HepG2 (cell line): ENCODE results near the gene FAM53C. TPM values are rescaled to one million over a fixed set of nuclear protein-coding genes. Genes with fewer than 3 reads are reported as not detected.

Source experiments
- CREB3 ChIP-seq: sonication (generic); formaldehyde crosslinking; IDR thresholded peaks from 2 replicates; pipeline ENCODE4 v1.5.0; 2020; ENCODE audit warnings: missing genetic modification reagents
- EP300 ChIP-seq, 3 experiments: sonication (generic) in 1 of 3; formaldehyde crosslinking in 1 of 3; IDR thresholded peaks; 2 replicates each; pipeline versions ENCODE4 v1.5.1 to v1.6.1; 2011 to 2020; ENCODE audit warnings: low read depth in 2 of 3, low read length in 2 of 3, borderline replicate concordance in 1 of 3, improper control_type of control experiment in 1 of 3, mild to moderate bottlenecking in 1 of 3, missing genetic modification reagents in 1 of 3, moderate library complexity in 1 of 3
- RXRB ChIP-seq: IDR thresholded peaks from 2 replicates; pipeline ENCODE4 v1.6.1; 2016; ENCODE audit warnings: borderline replicate concordance, missing genetic modification reagents, missing compliant biosample characterization
- SOX13 ChIP-seq, 3 experiments: fragments of 450-650 bp in 1 of 3; sonication (generic) in 1 of 3; formaldehyde crosslinking in 1 of 3; IDR thresholded peaks in 2 of 3; conservative IDR thresholded peaks in 1 of 3; 2 replicates each; pipeline versions ENCODE4 v1.5.0 to v1.6.1; 2016 to 2020; ENCODE audit warnings: antibody characterized with exemption in 1 of 3, mild to moderate bottlenecking in 1 of 3, missing compliant biosample characterization in 1 of 3, missing genetic modification reagents in 1 of 3, moderate library complexity in 1 of 3
- ZBTB42 ChIP-seq: sonication (generic); formaldehyde crosslinking; IDR thresholded peaks from 2 replicates; pipeline ENCODE4 v1.5.0; 2020; ENCODE audit warnings: mild to moderate bottlenecking, missing genetic modification reagents
- ZNF17 ChIP-seq: sonication (generic); formaldehyde crosslinking; IDR thresholded peaks from 2 replicates; pipeline ENCODE4 v1.5.0; 2020; ENCODE audit warnings: mild to moderate bottlenecking, missing genetic modification reagents
- ZNF569 ChIP-seq: sonication (generic); formaldehyde crosslinking; IDR thresholded peaks from 2 replicates; pipeline ENCODE4 v1.5.0; 2020; ENCODE audit warnings: mild to moderate bottlenecking, missing genetic modification reagents, moderate library complexity, borderline replicate concordance
- ZNF740 ChIP-seq: sonication (generic); formaldehyde crosslinking; IDR thresholded peaks from 2 replicates; pipeline ENCODE4 v1.4.0; 2020; ENCODE audit warnings: missing genetic modification reagents
- ZNF782 ChIP-seq: sonication (generic); formaldehyde crosslinking; IDR thresholded peaks from 2 replicates; pipeline ENCODE4 v1.4.0; 2020; ENCODE audit warnings: missing genetic modification reagents, mild to moderate bottlenecking, borderline replicate concordance
- polyA plus RNA-seq, 8 experiments: library from polyadenylated mRNA; depleted of rRNA in 3 of 8; stranded (reverse) in 7 of 8; unstranded in 1 of 8; fragments of >200 nt; fragmentation: Illumina TruSeq in 4 of 8; extraction: Trizol in 4 of 8; gene quantifications; 2 replicates each; pipeline versions ENCODE4 v1.2.1 to v1.2.3, GENCODE V29; 2011 to 2016; ENCODE audit warnings: low read depth in 4 of 8, missing spikeins in 1 of 8, mixed read lengths in 1 of 8; ENCODE audit not compliant: insufficient read depth in 1 of 8
- total RNA-seq, 5 experiments: library from RNA; depleted of rRNA; stranded (reverse); fragments of >200 nt; fragmentation: Illumina TruSeq; extraction: Trizol; gene quantifications; 2 replicates each; pipeline ENCODE4 v1.2.3, GENCODE V29; 2016; ENCODE audit warnings: low read depth in 1 of 5
- TF ChIP-seq, protein P1 (sequence below), 2 experiments: sonication (generic) in 1 of 2; formaldehyde crosslinking in 1 of 2; IDR thresholded peaks; 2 replicates each; pipeline versions ENCODE4 v1.6.1 to v1.9.0; 2014 to 2022; ENCODE audit warnings: antibody characterized with exemption in 1 of 2, borderline replicate concordance in 1 of 2, inconsistent platforms in 1 of 2, low read depth in 1 of 2, missing genetic modification reagents in 1 of 2
- TF ChIP-seq, protein P2 (sequence below), 2 experiments: fragments of 450-650 bp in 1 of 2; sonication (generic) in 1 of 2; formaldehyde crosslinking; IDR thresholded peaks; 2 replicates each; pipeline versions ENCODE4 v1.5.0 to v1.8.0; 2020 to 2022; ENCODE audit warnings: mild to moderate bottlenecking in 1 of 2, missing genetic modification reagents in 1 of 2
- TF ChIP-seq, protein P3 (sequence below): sonication (generic); formaldehyde crosslinking; IDR thresholded peaks from 2 replicates; pipeline ENCODE4 v1.9.0; 2021; ENCODE audit warnings: missing genetic modification reagents, borderline replicate concordance
- TF ChIP-seq, protein P4 (sequence below): sonication (generic); formaldehyde crosslinking; IDR thresholded peaks from 2 replicates; pipeline ENCODE4 v1.8.0; 2022; ENCODE audit warnings: mild to moderate bottlenecking, missing genetic modification reagents, moderate library complexity

FAM53C gene
- total and polyA plus RNA-seq, 2 of the 13 experiments (the other 11 are each of a cell fraction or from before 2014, with no cell fraction given): 26.9 to 30.1 TPM

- TF ChIP-seq SOX13 (IDR thresholded peaks at IDR 0.05) (no peak), SOX13 (CRISPR knock-in tag; conservative IDR thresholded peaks at IDR 0.05 in 1 of 2, IDR thresholded peaks at IDR 0.05 in 1 of 2) (peak in 1 of 2 experiments; percentile 21; a peak in 1 of 4 replicates), EP300 (IDR thresholded peaks at IDR 0.05; ENCODE audit: low read depth in 2 of 2, low read length in 2 of 2) (peak; percentile 35 to 37; a peak in 1 of 4 replicates), EP300 (CRISPR knock-in tag; IDR thresholded peaks at IDR 0.05; ENCODE audit: borderline replicate concordance) (no peak), ZNF17 (CRISPR knock-in tag) (no peak), ZBTB42 (CRISPR knock-in tag) (no peak), RXRB (CRISPR knock-in tag) (peak; percentile 27; the same call in 1 of the 2 replicates), ZNF782 (CRISPR knock-in tag) (no peak), ZNF740 (CRISPR knock-in tag) (peak; percentile 93), CREB3 (CRISPR knock-in tag) (no peak), ZNF569 (CRISPR knock-in tag) (no peak)
- TF ChIP-seq, protein P1, sequence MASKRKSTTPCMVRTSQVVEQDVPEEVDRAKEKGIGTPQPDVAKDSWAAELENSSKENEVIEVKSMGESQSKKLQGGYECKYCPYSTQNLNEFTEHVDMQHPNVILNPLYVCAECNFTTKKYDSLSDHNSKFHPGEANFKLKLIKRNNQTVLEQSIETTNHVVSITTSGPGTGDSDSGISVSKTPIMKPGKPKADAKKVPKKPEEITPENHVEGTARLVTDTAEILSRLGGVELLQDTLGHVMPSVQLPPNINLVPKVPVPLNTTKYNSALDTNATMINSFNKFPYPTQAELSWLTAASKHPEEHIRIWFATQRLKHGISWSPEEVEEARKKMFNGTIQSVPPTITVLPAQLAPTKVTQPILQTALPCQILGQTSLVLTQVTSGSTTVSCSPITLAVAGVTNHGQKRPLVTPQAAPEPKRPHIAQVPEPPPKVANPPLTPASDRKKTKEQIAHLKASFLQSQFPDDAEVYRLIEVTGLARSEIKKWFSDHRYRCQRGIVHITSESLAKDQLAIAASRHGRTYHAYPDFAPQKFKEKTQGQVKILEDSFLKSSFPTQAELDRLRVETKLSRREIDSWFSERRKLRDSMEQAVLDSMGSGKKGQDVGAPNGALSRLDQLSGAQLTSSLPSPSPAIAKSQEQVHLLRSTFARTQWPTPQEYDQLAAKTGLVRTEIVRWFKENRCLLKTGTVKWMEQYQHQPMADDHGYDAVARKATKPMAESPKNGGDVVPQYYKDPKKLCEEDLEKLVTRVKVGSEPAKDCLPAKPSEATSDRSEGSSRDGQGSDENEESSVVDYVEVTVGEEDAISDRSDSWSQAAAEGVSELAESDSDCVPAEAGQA (IDR thresholded peaks at IDR 0.05; ENCODE audit: low read depth): peak; percentile 58; the same call in 1 of the 2 replicates
- TF ChIP-seq, protein P1 (CRISPR knock-in tag; IDR thresholded peaks at IDR 0.05; ENCODE audit: borderline replicate concordance): no peak
- TF ChIP-seq, protein P2, sequence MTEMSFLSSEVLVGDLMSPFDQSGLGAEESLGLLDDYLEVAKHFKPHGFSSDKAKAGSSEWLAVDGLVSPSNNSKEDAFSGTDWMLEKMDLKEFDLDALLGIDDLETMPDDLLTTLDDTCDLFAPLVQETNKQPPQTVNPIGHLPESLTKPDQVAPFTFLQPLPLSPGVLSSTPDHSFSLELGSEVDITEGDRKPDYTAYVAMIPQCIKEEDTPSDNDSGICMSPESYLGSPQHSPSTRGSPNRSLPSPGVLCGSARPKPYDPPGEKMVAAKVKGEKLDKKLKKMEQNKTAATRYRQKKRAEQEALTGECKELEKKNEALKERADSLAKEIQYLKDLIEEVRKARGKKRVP (CRISPR knock-in tag; IDR thresholded peaks at IDR 0.05): no peak
- TF ChIP-seq, protein P3, sequence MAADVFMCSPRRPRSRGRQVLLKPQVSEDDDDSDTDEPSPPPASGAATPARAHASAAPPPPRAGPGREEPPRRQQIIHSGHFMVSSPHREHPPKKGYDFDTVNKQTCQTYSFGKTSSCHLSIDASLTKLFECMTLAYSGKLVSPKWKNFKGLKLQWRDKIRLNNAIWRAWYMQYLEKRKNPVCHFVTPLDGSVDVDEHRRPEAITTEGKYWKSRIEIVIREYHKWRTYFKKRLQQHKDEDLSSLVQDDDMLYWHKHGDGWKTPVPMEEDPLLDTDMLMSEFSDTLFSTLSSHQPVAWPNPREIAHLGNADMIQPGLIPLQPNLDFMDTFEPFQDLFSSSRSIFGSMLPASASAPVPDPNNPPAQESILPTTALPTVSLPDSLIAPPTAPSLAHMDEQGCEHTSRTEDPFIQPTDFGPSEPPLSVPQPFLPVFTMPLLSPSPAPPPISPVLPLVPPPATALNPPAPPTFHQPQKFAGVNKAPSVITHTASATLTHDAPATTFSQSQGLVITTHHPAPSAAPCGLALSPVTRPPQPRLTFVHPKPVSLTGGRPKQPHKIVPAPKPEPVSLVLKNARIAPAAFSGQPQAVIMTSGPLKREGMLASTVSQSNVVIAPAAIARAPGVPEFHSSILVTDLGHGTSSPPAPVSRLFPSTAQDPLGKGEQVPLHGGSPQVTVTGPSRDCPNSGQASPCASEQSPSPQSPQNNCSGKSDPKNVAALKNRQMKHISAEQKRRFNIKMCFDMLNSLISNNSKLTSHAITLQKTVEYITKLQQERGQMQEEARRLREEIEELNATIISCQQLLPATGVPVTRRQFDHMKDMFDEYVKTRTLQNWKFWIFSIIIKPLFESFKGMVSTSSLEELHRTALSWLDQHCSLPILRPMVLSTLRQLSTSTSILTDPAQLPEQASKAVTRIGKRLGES (CRISPR knock-in tag): no peak
- TF ChIP-seq, protein P4, sequence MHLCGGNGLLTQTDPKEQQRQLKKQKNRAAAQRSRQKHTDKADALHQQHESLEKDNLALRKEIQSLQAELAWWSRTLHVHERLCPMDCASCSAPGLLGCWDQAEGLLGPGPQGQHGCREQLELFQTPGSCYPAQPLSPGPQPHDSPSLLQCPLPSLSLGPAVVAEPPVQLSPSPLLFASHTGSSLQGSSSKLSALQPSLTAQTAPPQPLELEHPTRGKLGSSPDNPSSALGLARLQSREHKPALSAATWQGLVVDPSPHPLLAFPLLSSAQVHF (CRISPR knock-in tag): no peak
Observed at GRCh38 chr5:138352071-138352721, 14.1 kb downstream of the FAM53C start, which contains the start of gene KDM3B (continued).
